ENCODE results near the gene KIF19. TPM values are rescaled to one million over a fixed set of nuclear protein-coding genes. Genes with fewer than 3 reads are reported as not detected.

The KIF19 gene
- total and polyA plus RNA-seq, 2 of the 4 experiments (the other 2 are of a cell fraction): not detected

GRCh38 chr17:74404218-74404617 lies 78.2 kb downstream of the KIF19 start:
- peaks cover 15% of the 10 kb centered on the region for H3K9me3 ChIP-seq (ENCODE audit: control insufficient read depth, insufficient read depth, low read length)
- no peak overlapping the region for H3K56ac ChIP-seq (ENCODE audit: extremely low read depth, insufficient read depth, low read length)
- no peak overlapping the region for H4K91ac ChIP-seq (ENCODE audit: insufficient read depth, low read depth, low read length)
- no peak overlapping the region for H3K23ac ChIP-seq (ENCODE audit: low read depth, low read length)
- BruUV-seq (replicated peaks): no TSS peak
- H2AK5ac ChIP-seq (ENCODE audit: low read depth, low read length): no peak overlapping the region
- no peaks in the 10 kb centered on the region for H3K27me3 ChIP-seq (ENCODE audit: control insufficient read depth, insufficient read depth, low read length)
- H2BK15ac ChIP-seq (ENCODE audit: low read depth, low read length): no peak overlapping the region
- H2BK120ac ChIP-seq (ENCODE audit: low read depth, low read length): no peak overlapping the region
- no peak overlapping the region for H4K8ac ChIP-seq (ENCODE audit: low read depth in 2 of 2, low read length in 2 of 2)
- no peak overlapping the region for H3K14ac ChIP-seq (replicated peaks; ENCODE audit: low read depth, low read length)
- no peak overlapping the region for H2BK5ac ChIP-seq (ENCODE audit: low read depth, low read length, poor library complexity, severe bottlenecking)
- CTCF ChIA-PET: no interaction called here
- no peak overlapping the region for H3K4me3 ChIP-seq (ENCODE audit: insufficient read depth, low read depth, low read length)
- H2AFZ ChIP-seq (replicated peaks; ENCODE audit: low read length, poor library complexity): no peak overlapping the region
- no peaks in the 10 kb centered on the region for H3K79me1 ChIP-seq (ENCODE audit: low read depth in 1 of 2, low read length in 2 of 2)
- no peak overlapping the region for H3K9ac ChIP-seq (ENCODE audit: low read depth, low read length)
- no peaks in the 10 kb centered on the region for H3K36me3 ChIP-seq (ENCODE audit: control insufficient read depth, insufficient read depth, low read length)
- H3K9me1 ChIP-seq (ENCODE audit: insufficient read depth, low read length): no peaks in the 10 kb centered on the region
- no peak overlapping the region for H3K27ac ChIP-seq (ENCODE audit: insufficient read depth, low read length)
- TF ChIP-seq ELK1 (IDR thresholded peaks at IDR 0.05; ENCODE audit: borderline replicate concordance, low read depth, low read length) (no peak), POLR2A (IDR thresholded peaks at IDR 0.05; ENCODE audit: low read depth, low read length) (no peak), MAZ (IDR thresholded peaks at IDR 0.05; ENCODE audit: borderline replicate concordance, low read depth, low read length) (no peak), FOS (IDR thresholded peaks at IDR 0.05; ENCODE audit: low read depth, low read length) (no peak), RFX5 (IDR thresholded peaks at IDR 0.05; ENCODE audit: low read depth, low read length) (no peak), BHLHE40 (IDR thresholded peaks at IDR 0.05; ENCODE audit: low read depth, low read length) (no peak), NFE2L2 (IDR thresholded peaks at IDR 0.05; ENCODE audit: low read depth, low read length) (no peak), CHD1 (IDR thresholded peaks at IDR 0.05; ENCODE audit: low read depth, low read length) (no peak)
- no peak overlapping the region for H2AK9ac ChIP-seq (replicated peaks; ENCODE audit: low read depth, low read length, poor library complexity)
- no CpG with 5 or more reads among the region's 7 CpGs for WGBS, 2 experiments (ENCODE audit: extremely low coverage in 2 of 2, insufficient read length in 1 of 2)
- no peak for ATAC-seq (ENCODE audit: low read depth)
- intact Hi-C loops (cut with micrococcal nuclease): no loop called here
- POLR2A ChIA-PET (ENCODE audit: unreplicated experiment): no interaction called here
- H2BK20ac ChIP-seq (ENCODE audit: low read depth, low read length): no peak overlapping the region
- dilution Hi-C loops (cut with HindIII; ENCODE audit: low sequenced_read_pairs, unreplicated experiment): no loop called here
- H3K4ac ChIP-seq (ENCODE audit: low read depth, low read length): no peak overlapping the region
- in situ Hi-C loops (cut with MboI; ENCODE audit: low sequenced_read_pairs): no loop called here
- no peaks in the 10 kb centered on the region for H4K20me1 ChIP-seq (ENCODE audit: insufficient read depth, low read length)
- no peak overlapping the region for H4K5ac ChIP-seq (ENCODE audit: low read depth, low read length)
- no peak for DNase-seq
- H3K4me1 ChIP-seq (ENCODE audit: control insufficient read depth, insufficient read depth, low read length): no peaks in the 10 kb centered on the region
- H3K4me2 ChIP-seq (ENCODE audit: low read depth, low read length): no peak overlapping the region
- no peak overlapping the region for H3K18ac ChIP-seq (ENCODE audit: low read depth, low read length)
